Muscle layer of duodenum (tissue), 2 donors: Measurements from ENCODE around the gene IGF2R.

ENCODE experiments used
- H3K27ac ChIP-seq: one replicate; pipeline ENCODE4 v1.7.0; 2013; ENCODE audit warnings: mild to moderate bottlenecking, low read length
- H3K27me3 ChIP-seq: one replicate; pipeline ENCODE4 v1.7.0; 2013; ENCODE audit warnings: low read depth, mild to moderate bottlenecking, control low read depth, low read length
- H3K36me3 ChIP-seq, 2 donors: one replicate each; pipeline ENCODE4 v1.7.0; 2013; ENCODE audit warnings: low read length in 2 of 2, control low read depth in 1 of 2, mild to moderate bottlenecking in 1 of 2; ENCODE audit not compliant: insufficient read depth in 2 of 2, control insufficient read depth in 1 of 2
- H3K4me1 ChIP-seq, 2 donors: one replicate each; pipeline ENCODE4 v1.7.0; 2013; ENCODE audit warnings: low read length in 2 of 2, mild to moderate bottlenecking in 2 of 2, control low read depth in 1 of 2, moderate library complexity in 1 of 2; ENCODE audit not compliant: insufficient read depth in 2 of 2, control insufficient read depth in 1 of 2
- H3K4me3 ChIP-seq, 2 donors: one replicate each; pipeline ENCODE4 v1.7.0; 2013; ENCODE audit warnings: low read length in 2 of 2, low read depth in 1 of 2, mild to moderate bottlenecking in 1 of 2
- H3K9me3 ChIP-seq, 2 donors: one replicate each; pipeline ENCODE4 v1.7.0; 2013; ENCODE audit warnings: low read length in 2 of 2, control low read depth in 1 of 2, mild to moderate bottlenecking in 1 of 2; ENCODE audit not compliant: control insufficient read depth in 1 of 2
- donor health status: healthy.

The IGF2R gene

DNA sequence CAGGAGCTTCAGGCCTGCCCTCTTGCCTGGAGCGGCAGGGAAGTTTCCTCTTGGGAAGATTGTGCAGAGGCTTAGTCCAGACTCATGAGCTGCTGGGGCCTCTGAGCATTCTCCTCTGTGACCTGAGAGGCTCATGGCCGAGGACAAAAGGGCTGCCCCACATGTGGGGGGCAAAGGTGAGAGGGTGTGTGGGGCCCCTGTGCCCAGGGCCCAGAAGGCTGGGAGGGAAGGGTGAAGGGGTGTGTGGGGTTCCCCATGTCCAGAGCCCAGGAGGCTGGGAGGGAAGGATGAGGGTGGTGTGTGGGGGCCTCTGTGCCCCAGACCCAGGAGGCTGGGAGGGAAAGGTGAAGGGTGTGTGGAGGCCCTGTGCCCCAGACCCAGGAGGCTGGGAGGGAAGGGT, 101.9 kb downstream of the IGF2R start:
- H3K27me3 ChIP-seq, result no peaks in the 10 kb centered on the region
- no peak overlapping the region for H3K4me3 ChIP-seq
- no peaks in the 10 kb centered on the region for H3K4me1 ChIP-seq
- no peaks in the 10 kb centered on the region for H3K9me3 ChIP-seq
- peaks cover 76 to 85% of the 10 kb centered on the region in 2 donors for H3K36me3 ChIP-seq
- H3K27ac ChIP-seq, result no peak overlapping the region

GRCh38 chr6:160071805-160072690, 103.2 kb downstream of the IGF2R start:
- Histone ChIP-seq H3K27ac (no peak overlapping the region), H3K9me3 (no peaks in the 10 kb centered on the region), H3K4me1 (no peaks in the 10 kb centered on the region), H3K36me3 (peaks cover 81 to 91% of the 10 kb centered on the region in 2 donors), H3K4me3 (no peak overlapping the region), H3K27me3 (no peaks in the 10 kb centered on the region)

GRCh38 chr6:160073272-160073671, 104.4 kb downstream of the IGF2R start:
- Histone ChIP-seq H3K4me1 (no peaks in the 10 kb centered on the region), H3K36me3 (peaks cover 86 to 96% of the 10 kb centered on the region in 2 donors), H3K27me3 (no peaks in the 10 kb centered on the region), H3K4me3 (no peak overlapping the region), H3K27ac (no peak overlapping the region), H3K9me3 (no peaks in the 10 kb centered on the region)

- Histone ChIP-seq H3K9me3 (no peaks in the 10 kb centered on the region), H3K4me3 (no peak overlapping the region), H3K27ac (no peak overlapping the region), H3K4me1 (no peaks in the 10 kb centered on the region), H3K27me3 (no peaks in the 10 kb centered on the region), H3K36me3 (peaks cover 87 to 93% of the 10 kb centered on the region in 2 donors)
Measured at GRCh38 chr6:160076009-160076408, 107.1 kb downstream of the IGF2R start.

- Histone ChIP-seq H3K9me3 (no peaks in the 10 kb centered on the region), H3K36me3 (peaks cover 80 to 92% of the 10 kb centered on the region in 2 donors), H3K27ac (no peak overlapping the region), H3K27me3 (no peaks in the 10 kb centered on the region), H3K4me1 (no peaks in the 10 kb centered on the region), H3K4me3 (no peak overlapping the region)
Measured at GRCh38 chr6:160077024-160077423, 108.1 kb downstream of the IGF2R start.

- H3K27ac ChIP-seq, result no peak overlapping the region
- no peaks in the 10 kb centered on the region for H3K9me3 ChIP-seq
- H3K36me3 ChIP-seq, result peaks cover 75 to 89% of the 10 kb centered on the region in 2 donors
- H3K4me1 ChIP-seq, result no peaks in the 10 kb centered on the region
- no peaks in the 10 kb centered on the region for H3K27me3 ChIP-seq
- H3K4me3 ChIP-seq, result no peak overlapping the region
Measured at GRCh38 chr6:160077526-160077925, 108.6 kb downstream of the IGF2R start.

- H3K4me1 ChIP-seq, result no peaks in the 10 kb centered on the region
- H3K9me3 ChIP-seq, result no peaks in the 10 kb centered on the region
- no peaks in the 10 kb centered on the region for H3K27me3 ChIP-seq
- H3K4me3 ChIP-seq, result no peak overlapping the region
- no peak overlapping the region for H3K27ac ChIP-seq
- peaks cover 61 to 86% of the 10 kb centered on the region in 2 donors for H3K36me3 ChIP-seq
Measured at GRCh38 chr6:160078883-160079685, 110.2 kb downstream of the IGF2R start.

DNA sequence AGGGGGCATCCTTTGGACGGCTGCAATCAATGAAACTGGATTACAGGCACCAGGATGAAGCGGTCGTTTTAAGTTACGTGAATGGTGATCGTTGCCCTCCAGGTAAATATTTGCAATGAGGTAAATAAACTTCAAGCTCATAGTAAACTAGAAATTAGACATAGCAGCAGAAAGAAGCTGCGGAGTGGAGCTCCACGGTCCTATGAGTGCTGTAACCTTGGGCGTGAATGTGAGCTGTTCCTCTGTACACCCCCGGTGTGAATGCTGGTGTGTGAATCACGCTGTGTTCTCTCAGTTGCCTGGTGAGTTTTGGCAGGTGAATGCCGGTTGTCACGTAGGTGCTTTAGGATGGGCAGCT, 110.8 kb downstream of the IGF2R start:
- Histone ChIP-seq H3K36me3 (peaks cover 61 to 86% of the 10 kb centered on the region in 2 donors), H3K9me3 (no peaks in the 10 kb centered on the region), H3K4me3 (no peak overlapping the region), H3K27me3 (no peaks in the 10 kb centered on the region), H3K27ac (no peak overlapping the region), H3K4me1 (no peaks in the 10 kb centered on the region)

DNA sequence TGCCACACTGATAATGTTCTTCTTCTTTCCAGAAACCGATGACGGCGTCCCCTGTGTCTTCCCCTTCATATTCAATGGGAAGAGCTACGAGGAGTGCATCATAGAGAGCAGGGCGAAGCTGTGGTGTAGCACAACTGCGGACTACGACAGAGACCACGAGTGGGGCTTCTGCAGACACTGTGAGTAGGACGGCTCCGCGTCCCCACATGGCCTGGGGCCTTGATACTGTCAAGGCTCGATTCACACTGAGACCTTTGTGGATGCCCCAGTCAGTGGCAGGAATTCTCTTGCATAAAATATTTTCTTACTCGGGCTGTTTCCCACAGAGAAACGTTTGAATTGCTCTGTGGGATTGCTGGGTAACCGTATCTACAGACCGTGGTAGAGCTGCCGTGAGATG, 111.2 kb downstream of the IGF2R start:
- Histone ChIP-seq H3K4me3 (no peak overlapping the region), H3K9me3 (no peaks in the 10 kb centered on the region), H3K27me3 (no peaks in the 10 kb centered on the region), H3K27ac (no peak overlapping the region), H3K36me3 (peaks cover 64 to 86% of the 10 kb centered on the region in 2 donors), H3K4me1 (no peaks in the 10 kb centered on the region)

- no peaks in the 10 kb centered on the region for H3K4me1 ChIP-seq
- no peak overlapping the region for H3K27ac ChIP-seq
- no peaks in the 10 kb centered on the region for H3K9me3 ChIP-seq
- peaks cover 59 to 84% of the 10 kb centered on the region in 2 donors for H3K36me3 ChIP-seq
- no peak overlapping the region for H3K4me3 ChIP-seq
- H3K27me3 ChIP-seq, result no peaks in the 10 kb centered on the region
Measured at GRCh38 chr6:160081398-160081797, 112.5 kb downstream of the IGF2R start.

DNA sequence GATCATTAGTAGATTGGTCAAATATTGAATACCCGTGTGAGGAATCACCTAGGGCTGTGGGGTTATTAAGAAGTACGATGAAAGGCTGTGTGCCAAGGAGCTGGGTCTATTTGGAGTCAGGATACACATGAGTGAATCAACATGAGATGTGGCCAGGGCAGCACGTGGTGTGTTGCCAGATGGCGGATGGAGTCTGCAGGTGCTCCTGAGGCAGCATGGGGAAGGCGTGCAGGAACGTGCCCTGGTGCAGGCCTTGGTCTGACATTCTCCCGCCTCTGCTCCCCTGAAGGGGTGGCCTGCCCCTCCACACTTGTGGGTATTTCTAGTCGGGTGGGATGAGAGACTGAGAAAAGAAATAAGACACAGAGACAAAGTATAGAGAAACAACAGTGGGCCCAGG, 113.7 kb downstream of the IGF2R start:
- Histone ChIP-seq H3K9me3 (no peaks in the 10 kb centered on the region), H3K27ac (no peak overlapping the region), H3K36me3 (peaks cover 48 to 82% of the 10 kb centered on the region in 2 donors), H3K4me1 (no peaks in the 10 kb centered on the region), H3K4me3 (no peak overlapping the region), H3K27me3 (no peaks in the 10 kb centered on the region)
